Left colon (tissue), 2 donors: ENCODE results near the gene BARX2. TPM values are rescaled to one million over a fixed set of nuclear protein-coding genes. Genes with fewer than 3 reads are reported as not detected.

Experiments
- ATAC-seq: fragments of 200-7000 bp; cut with Tn5 transposase; one replicate; pipeline ENCODE4 v1.9.1; 2020; ENCODE audit warnings: mild to moderate bottlenecking, moderate library complexity
- DNase-seq, 2 donors: peaks; one replicate each; pipeline ENCODE4 v3.0.0-alpha.2; 2020
- intact Hi-C, 2 donors: fragments of 100-400 bp; cut with DNase I in 1 of 2; cut with micrococcal nuclease in 1 of 2; formaldehyde crosslinking; loops; one replicate each; pipeline versions ENCODE4 v1.11.2 to v1.14.0; 2022; cut with DNase I, micrococcal nuclease
- total RNA-seq, 2 donors: library from RNA; stranded (reverse); fragmentation: NEBNext Ultra II Directional; extraction: Animal tissue kit (Norgen Biotek cat#: 25700); gene quantifications; one replicate each; pipeline ENCODE4 v1.2.1, GENCODE V29; 2021
- donor health status: DM: no; HTN: no; CAD: no.
- donor health status: DM: yes; HTN: yes; CAD: no.

The BARX2 gene
- total RNA-seq, 2 donors from 2014 or later: 11.6 to 31.3 TPM

DNA sequence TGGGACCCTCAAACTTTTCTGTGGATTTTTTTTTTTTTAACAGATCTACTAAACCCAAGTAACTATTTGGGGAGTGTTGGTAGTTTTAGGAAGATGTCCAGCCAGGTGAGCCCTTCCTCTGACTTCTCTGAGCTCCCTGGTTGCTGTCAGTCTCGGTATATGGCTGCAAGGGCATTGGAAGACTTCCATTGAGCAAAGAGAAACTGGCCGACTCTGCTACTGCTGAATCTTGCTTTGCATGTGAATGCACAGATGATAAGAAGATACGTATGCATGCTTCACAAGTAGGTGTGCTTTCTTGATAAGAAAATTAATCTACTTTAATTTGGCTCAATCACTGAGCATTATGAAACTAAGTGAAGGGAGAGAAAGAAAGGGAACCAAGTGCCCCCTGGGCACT lies 51.1 kb downstream of the BARX2 start:
- ATAC-seq (no peak), DNase-seq (no peak)
- intact Hi-C loops: no loop called here

DNA sequence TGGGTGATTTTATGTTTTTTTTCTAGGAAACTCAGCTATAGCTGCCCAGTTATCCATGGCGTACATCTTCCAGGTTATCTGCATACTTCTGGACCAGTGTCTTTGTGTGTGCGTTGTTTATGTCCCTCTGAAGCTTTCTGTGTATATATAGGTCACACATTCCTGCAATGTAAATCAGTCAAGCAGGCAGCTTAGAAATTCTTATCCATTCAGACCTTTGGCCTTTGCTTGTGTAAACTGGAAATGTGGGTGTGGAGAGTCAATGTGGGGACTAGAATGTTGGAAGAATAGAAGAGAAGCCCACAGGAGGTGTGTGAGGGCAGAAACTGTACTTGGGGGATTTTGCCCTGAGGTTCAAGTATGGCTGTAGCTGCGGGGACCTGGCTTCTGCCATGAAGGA lies 51.7 kb downstream of the BARX2 start:
- peak in 1 of 2 donors; percentile 14 for DNase-seq
- ATAC-seq: peak; percentile 95
- intact Hi-C loops: no loop called here

- ATAC-seq (peak; percentile 68), DNase-seq (no peak)
- intact Hi-C loops: no loop called here
Measured at GRCh38 chr11:129427816-129428406, 52.3 kb downstream of the BARX2 start.

DNA sequence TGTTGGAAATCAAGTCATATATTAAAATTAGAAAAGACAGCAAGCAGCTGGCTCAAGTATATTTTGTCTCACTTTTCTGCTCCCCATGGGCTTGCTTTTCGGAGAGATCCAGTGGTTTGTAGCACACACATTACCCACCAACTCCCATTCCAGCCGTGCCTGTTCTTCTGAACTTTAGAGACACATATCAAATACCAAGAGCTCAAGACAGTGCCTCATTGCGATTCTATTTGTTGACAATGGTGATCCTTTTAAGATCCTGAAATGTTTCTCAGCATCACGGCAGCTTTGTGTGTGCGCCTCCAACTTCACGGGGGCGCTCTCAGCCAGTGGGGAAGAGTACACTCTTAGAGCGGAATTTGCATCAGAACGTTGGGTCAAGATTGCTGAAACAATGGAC lies 52.9 kb downstream of the BARX2 start:
- DNase-seq (no peak), ATAC-seq (no peak)
- intact Hi-C loops: no loop called here

DNA sequence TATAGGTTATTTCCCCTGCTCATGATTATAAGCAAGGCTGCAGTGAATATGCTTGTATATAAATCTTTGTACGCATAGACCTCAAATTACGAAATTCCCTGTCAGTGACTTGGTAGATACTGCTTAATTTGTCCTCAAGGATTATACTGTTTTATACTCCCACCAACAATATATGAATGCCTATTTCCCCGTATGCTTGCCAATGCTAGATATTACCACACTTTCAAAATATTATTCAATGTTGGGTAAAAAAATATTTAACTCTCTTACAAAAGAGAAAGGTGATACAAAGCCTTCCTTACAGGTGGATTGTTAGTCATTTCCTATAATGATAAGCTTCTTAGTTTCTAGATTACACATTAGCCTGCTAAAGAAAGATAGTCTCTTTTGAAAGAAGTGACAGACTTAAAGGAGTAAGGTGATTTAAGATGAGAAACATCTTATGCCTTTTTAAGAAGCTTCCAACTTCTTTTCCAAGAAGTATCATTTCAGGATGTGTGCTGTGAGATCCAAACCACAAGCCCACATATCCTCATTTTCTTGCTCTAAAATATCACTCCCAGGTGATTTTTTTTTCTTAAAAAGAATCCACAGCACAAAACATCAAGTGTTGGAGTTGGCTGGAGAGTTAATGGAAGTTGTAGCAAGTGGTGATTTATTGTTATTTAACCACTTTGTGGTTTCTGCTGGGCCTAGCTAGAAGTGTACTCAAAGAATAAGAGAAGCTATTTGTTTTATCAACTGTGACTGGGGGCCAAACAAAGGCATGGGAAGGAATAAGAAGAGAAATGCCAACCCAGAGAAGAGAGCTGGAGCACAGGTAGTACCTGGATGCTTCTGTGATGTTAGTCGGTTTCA lies 59.2 kb downstream of the BARX2 start:
- no peak for ATAC-seq
- intact Hi-C loops: no loop called here
- no peak for DNase-seq

DNA sequence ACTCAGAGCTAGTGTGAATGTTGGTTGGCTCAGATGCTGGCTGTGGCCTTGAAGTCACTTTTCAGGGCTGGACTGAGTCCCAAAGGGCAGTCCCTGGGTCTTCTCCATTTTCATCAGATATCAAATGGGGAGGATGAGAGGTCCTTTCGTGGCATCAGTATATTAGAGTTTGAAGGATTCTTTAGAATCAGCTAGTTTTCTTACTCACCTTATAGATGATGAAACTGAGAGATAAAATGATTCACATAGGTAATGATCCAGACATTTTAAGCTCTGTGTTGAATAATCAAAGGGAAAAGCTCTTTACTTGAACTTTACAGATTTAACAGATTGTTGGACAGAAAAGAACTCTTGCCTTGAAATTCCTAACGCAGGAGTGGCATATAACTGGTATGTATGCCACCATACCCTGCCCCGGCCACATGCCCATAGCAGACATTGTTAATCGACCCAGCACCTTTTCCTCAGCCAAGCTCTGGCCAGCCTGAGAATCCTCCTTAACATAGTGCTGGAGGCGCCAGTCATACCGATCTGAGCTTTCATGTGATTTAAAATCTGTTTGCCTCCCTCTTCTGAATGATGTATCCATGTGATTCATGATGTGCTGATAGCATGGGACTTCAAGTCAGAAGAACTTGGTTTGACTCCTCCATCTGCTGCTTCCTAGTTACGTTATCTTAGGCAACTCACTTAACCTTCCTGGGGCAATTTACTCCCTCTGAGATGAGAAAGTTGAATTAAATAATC lies 60.0 kb downstream of the BARX2 start:
- intact Hi-C loops: no loop called here
- ATAC-seq: no peak
- DNase-seq: no peak

DNA sequence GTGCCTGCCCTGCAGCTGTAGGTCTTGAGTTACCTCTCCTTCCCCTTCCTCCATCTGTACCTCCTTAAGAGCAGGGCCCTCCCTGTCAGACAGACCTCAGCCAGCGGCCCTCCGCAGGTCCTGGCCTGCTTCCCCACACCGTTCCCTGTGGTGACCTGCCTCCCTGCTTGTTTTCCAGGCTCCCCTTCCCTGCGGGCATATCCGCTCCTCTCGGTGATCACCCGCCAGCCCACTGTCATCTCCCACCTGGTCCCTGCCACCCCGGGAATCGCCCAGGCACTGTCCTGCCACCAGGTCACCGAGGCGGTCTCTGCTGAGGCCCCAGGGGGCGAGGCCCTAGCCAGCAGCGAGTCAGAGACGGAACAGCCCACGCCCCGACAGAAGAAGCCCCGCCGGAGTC lies 60.9 kb downstream of the BARX2 start:
- DNase-seq (no peak), ATAC-seq (no peak)
- intact Hi-C loops: no loop called here

GRCh38 chr11:129440028-129440713 lies 64.5 kb downstream of the BARX2 start:
- DNase-seq (no peak), ATAC-seq (no peak)
- intact Hi-C loops: no loop called here

GRCh38 chr11:129442171-129442570 lies 66.5 kb downstream of the BARX2 start:
- intact Hi-C loops: no loop called here
- ATAC-seq (no peak), DNase-seq (no peak)

DNA sequence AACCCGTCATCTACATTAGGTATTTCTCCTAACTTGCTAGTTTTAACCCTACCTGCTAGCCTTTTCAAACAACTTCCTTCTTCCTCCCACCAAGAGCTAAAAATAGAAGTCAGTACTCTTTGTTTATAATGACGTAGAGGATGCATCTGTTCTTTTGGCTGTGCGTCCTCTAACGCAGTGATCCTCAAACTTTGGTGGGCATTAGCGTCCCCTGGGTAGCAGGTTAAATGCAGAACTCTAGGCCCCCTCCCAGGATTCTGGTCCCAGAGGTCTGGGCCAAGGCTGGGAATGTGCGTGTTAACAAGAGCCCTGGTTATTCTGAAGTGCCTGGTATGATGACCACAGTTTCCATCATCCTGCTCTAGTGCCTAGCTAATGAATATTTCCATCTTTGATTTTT lies 67.6 kb downstream of the BARX2 start:
- DNase-seq (no peak), ATAC-seq (no peak)
- intact Hi-C loops: no loop called here

DNA sequence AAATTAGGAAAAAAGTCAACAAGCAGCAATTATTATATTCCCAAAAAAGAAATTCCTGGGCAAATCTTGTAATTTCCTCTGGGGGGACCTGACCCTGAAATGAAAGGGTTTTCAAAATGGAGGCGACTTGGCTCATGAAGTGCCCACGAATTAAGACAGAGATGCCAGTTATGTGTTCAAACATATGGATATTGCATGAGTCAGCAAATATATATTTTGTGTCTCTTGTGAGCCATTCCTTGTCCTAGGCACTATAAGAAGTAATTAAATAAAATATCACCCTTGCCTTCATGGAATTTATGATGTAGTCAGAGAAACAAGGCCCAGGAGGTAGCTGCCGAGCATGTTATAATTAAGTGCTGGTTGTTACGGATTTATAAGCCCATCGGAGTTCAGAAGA lies 68.6 kb downstream of the BARX2 start:
- ATAC-seq: no peak
- intact Hi-C loops: no loop called here
- no peak for DNase-seq

DNA sequence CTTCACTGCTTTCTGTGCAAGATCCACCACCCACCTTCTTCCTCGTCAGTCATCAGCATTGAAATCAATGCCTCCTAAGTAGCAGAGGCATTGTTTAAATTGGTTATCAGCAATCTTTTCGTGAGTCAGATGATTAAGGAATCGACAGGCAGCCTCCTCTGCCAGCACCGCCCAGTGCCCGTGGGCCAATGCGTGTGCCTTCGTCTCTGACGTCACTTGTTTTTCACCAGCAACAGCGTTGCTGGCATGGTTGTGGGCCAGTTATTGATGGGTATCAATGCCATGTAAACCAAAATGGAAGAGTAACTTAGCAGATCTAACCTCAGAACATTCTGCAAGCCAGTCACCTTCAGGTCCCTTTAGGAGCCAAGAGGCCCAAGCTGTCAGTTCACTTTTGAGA lies 69.6 kb downstream of the BARX2 start:
- ATAC-seq (no peak), DNase-seq (no peak)
- intact Hi-C loops: no loop called here

DNA sequence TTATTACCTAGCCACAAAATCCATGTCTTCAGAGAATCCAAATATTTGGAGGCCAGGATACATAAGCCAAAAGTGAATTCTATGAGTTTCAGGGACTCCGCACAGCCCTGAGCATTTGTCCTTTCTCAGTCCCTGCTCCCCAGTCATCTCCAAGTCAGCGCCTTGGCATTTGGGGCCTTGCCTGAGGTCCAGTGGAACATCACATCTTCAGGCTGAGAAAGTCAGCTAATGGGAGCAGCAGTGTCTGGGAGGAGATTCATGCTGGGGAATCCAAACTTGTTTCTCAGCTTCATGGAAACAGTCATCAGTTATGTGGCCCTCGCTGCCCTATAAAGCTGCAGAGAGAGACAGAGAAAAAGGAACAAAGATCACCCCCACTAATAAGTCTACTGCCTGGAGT lies 70.9 kb downstream of the BARX2 start:
- ATAC-seq (no peak), DNase-seq (no peak)

DNA sequence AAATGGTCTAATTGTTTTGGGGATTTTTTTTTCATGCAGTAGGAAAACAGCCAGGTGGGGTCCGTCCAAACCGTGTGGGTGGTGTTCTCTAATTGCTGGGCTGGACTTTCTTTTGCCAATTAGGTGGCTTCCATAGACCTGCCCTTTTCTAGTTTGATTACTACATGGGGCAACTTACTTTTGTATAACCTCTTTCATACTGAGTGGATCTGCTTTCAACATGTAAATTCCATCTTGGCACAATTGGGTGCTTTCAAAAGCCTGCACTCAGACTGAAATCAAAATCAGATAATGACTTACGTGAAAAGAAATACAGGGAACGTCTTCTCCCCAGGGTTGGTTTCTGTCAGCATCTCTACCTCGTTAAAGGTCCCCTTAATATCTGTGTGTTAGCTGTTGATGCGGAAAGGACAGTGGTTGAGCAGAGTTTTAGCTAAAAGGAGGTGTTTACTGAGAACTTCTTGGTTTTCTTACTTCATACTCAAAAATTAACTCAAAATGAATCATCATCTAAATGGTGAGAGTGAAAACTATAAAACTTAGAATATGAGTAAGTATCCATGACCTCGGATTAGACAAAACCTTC lies 72.1 kb downstream of the BARX2 start:
- intact Hi-C loops: no loop called here
- ATAC-seq (no peak), DNase-seq (no peak)

More for the DNA sequence above, 70.9 kb downstream of the BARX2 start:
- intact Hi-C loops: no loop called here

DNA sequence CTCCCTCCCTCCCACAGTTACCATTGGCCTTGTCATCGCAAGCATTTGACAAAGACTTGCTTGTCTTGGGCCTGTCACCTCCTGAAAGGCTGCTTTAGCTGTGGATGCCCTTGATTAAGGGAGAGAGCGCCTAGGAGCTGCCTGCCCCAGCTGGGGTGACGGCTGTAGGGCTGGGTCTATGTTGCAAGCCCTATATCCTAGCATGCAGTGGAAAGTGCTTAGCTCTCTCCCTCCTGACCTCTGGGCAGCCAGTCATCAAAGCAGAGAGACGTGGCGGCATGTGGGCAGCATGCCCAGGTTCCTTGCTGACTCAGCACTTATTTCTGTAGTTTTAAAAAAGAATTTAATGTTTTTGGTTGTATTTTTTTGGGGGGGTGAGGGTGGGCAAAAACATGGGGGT lies 75.9 kb downstream of the BARX2 start:
- DNase-seq (no peak), ATAC-seq (no peak)
- intact Hi-C loops: no loop called here

GRCh38 chr11:129453293-129453721 lies 77.7 kb downstream of the BARX2 start:
- intact Hi-C loops: no loop called here
- no peak for ATAC-seq
- DNase-seq: no peak

GRCh38 chr11:129455101-129455500 lies 79.5 kb downstream of the BARX2 start:
- ATAC-seq (no peak), DNase-seq (no peak)
- intact Hi-C loops: no loop called here

DNA sequence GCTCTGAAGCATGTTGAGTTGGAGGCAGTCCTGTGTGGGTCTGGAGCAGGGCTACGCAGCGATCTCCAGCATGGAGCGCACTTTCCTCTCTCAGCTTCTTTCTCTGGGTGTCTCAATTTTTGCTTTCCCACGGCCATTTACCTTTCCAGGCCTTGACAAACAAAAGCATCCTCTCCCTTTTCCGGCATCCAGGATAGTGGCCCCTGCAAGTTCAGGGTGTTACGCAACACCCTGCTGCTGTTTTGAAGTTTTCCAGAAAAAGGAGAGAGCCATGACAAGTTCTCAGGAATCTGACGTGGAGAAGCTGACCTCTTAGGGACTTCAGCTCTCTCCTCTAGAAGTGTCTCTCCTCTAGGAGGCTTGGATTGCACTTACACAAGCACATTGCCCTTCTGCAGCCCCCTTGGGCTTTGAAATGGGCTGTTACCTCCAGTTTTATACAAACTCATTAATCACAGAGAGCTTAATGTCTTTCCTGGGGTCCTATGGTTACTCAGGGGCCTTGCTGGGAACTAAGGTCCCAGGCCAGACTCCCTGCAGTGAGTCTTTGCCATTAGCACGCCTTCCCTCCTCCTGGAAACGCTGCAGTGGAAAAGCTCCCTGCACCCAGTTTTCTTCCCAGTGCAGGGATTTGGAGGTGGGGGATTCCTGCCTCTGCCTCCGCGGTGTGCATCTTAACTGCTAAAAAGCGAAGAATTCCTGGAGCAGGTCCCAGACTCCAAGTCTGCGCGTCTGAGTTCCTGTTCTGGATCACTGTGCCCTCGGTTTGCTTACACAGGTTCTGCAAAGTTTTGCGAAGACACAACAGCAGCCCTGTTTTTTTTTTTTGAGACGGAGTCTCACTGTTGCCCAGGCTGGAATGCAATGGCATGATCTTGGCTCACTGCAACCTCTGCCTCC lies 80.4 kb downstream of the BARX2 start:
- ATAC-seq: no peak
- no peak for DNase-seq
- intact Hi-C loops: no loop called here
